ENCODE measurements around the gene ZDHHC11B.
"Not testable (repeated sequence)": the region's sequence is repeated elsewhere in the genome, so short reads cannot be mapped to it uniquely, and the experiment has no call there.

DNA sequence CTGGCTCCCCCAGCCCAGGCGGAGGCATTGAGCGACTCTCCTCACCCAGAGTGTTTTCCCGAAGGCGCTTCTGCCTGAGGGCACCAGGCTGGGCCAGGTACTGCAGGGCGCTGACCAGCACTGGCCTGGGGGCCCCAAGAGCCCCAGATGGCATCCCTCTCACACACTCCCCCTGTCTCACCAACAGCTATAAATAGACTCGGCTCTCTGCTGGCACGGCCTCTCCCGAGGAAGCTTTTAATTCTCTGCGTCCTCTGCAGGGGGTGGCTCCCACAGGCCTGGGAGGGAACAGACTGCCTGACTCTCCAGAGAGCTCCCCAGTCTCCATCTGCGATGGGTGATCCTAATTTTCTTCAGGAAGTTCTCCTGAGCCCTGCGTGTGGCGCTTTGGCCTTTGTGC is 94.2 kb downstream of the ZDHHC11B start:
- not testable (repeated sequence) for TF ChIP-seq CTCF, EZH2, EZH2phosphoT487 (IDR thresholded peaks at IDR 0.05)

All from neural progenitor cell (in vitro differentiated cells).